Nucleus accumbens (tissue), 56 donors: Measurements from ENCODE around the gene NFATC4.

Experiments used
- DNase-seq, 56 donors: peaks; one replicate each; lab custom pipeline; 2025; lab: John Stamatoyannopoulos, UW

The NFATC4 gene

GRCh38 chr14:24367514-24368211 lies at the start of gene NFATC4:
TSS of gene NFATC4 (plus strand) at chr14:24368184. CDS start at chr14:24368341, 157 bp downstream.
- peak in 27 of 56 donors; percentile 6 to 61 (median 30) for DNase-seq

DNA sequence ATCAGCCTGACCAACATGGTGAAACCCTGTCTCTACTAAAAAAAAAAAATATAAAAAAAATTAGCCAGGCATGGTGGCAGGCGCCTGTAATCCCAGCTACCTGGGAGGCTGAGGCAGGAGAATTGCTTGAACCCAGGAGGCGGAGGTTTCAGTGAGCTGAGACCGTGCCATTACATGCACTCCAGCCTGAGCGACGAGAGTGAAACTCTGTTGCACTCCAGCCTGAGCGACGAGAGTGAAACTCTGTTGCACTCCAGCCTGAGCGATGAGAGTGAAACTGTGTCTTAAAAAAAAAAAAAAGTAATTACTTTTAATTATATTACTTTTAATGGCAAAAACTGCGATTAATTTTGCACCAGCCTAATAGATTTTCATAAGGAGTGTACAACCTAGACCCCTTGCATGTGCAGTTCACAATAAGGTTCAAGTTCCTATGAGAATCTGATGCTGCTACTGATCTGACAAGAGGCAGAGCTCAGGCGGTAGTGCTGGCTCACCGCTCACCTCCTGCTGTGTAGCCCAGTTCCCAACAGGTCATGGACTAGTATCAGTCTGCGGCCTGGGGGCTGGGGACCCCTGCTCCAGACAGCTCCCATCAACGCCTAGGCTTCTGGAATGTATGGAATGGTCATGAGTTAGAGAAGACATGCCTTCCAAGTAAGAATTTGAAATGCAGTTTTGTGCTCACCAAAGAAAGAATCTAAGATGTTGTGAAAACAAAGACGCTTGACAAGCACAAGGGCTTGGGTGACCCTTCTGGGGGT lies 46.6 kb upstream of the NFATC4 start:
- no peak for DNase-seq

DNA sequence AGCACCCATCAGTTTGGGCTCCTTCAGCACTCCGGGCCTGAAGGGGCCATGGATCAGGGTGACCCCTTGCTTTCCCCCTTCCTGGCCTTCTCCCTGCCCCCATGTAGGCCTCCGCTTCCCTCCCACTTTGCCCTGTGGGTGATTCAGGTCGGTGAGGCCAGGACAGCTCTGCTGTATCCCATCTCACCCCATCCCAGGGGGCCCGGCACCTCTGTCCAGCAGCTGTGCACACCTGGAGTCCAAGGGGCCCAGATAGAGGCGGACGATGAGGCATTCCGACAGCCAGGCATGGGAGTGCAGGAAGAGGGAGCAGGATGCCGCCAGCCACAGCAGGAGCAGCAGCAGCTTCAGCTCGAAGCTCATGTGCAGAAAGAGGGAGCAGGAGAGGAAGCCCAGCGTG lies 45.3 kb upstream of the NFATC4 start:
- no peak for DNase-seq

- no peak for DNase-seq
Observed at GRCh38 chr14:24323341-24323740, 44.6 kb upstream of the NFATC4 start.

- no peak for DNase-seq
Observed at GRCh38 chr14:24324024-24324423, 44.0 kb upstream of the NFATC4 start.

DNA sequence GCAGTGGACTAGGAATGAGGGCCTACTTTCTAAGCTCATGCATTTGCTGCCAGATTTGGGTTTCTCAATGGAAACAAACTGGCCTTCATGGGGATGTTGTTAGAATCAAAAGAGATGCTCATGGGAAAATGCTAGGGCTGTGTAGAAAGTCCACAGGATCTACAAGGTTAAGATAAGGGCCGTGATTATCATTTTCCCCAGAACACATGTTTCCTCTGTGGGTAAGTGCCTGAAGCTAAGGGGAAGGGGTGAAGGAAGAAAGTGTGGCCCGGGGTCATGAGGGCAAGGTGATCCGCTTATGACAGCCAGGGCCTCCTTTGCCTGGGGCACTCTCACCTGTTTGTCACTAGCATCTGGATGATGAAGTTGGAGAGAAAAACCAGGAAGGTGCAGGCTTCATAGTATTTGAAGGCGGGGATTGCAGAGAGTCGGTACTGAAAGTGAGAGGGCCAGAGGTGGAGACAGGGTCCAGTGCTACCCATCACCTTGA lies 42.9 kb upstream of the NFATC4 start:
- DNase-seq: no peak

DNA sequence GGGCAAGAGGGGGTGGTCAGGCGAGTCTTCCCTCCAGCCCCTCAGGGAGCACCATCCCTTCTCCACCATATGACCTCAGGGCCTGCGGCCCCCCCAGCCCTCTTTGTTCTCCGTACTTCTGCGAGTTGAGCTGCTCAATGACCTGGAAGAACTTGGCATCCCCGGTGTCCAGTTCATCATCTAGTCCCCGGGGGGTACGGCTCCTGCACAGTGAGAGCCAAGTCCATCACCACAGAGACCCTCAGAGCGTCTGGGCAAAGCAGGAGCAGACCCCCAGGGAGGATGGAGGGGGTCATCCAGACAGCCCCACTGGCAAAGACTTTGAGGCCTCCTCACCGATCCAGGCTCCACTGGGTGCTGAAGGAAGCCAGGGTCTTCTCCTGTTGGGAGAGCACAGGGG lies 42.0 kb upstream of the NFATC4 start:
- no peak for DNase-seq

DNA sequence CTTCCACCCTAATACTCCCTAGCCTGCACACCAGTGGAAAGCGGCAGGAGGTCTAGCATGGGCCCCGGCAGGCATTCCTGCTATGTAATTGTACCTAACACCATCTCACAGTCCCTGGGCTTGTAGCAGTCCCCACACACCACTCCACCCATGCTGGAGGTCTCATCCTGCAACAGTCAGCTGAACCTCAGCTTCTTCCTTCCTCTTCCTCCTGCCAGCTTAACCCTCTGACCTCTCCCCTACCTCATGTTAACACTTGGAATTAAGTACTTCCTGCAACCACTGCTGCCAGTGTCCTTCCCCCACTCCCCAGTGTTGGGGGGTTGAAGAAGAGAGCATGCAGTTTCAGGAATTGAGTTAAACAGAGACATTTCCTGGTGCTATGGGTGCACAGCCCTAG lies 40.7 kb upstream of the NFATC4 start:
- DNase-seq: no peak

DNA sequence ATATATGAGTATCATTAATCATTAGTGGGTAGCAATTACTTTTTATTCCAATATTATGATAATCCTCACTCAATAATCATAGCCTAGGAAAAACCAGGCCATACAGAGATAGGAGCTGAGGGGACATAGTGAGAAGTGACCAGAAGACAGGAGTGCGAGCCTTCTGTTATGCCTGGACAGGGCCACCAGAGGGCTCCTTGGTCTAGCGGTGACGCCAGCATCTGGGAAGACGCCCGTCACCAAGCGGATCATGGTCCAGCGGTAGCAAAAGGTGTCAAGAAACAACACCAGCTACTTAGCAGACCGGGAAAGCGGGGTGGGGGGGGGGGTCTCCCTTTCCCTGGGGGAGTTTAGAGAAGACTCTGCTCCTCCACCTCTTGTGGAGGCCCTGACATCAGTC lies 40.1 kb upstream of the NFATC4 start:
- DNase-seq: peak in 14 of 56 donors; percentile 13 to 57 (median 26)

DNA sequence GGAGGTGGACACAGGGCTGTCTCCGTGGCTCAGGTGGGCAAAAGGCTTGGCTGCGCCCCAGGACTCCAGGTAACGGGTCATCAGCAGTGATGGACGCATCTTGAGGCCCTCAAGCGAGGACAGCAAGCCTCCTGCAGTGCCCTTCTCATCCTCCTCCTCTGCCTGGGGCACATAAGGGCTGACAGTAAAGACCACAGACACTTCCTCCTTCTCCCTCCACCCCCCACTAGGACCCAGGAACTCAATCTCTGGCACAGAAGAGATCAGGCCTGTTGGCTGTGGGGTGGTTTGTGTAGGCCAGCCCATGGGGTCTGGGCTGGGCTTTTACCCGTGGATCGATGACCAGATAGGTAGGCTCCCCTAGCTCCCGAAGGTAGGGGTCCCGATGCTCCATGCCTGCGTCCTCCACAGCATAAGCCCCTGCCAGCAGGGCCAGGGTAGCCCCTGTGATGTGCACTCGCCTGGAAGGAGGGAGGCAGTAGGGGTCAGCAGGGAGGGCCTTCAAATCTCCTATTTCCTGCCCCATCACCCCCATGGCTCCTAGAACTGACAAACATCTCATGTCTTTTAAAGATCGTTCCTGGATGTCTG lies 38.8 kb upstream of the NFATC4 start:
- no peak for DNase-seq

GRCh38 chr14:24329736-24330135 lies 38.2 kb upstream of the NFATC4 start:
- no peak for DNase-seq

- no peak for DNase-seq
Observed at GRCh38 chr14:24330973-24331674, 36.9 kb upstream of the NFATC4 start.

DNA sequence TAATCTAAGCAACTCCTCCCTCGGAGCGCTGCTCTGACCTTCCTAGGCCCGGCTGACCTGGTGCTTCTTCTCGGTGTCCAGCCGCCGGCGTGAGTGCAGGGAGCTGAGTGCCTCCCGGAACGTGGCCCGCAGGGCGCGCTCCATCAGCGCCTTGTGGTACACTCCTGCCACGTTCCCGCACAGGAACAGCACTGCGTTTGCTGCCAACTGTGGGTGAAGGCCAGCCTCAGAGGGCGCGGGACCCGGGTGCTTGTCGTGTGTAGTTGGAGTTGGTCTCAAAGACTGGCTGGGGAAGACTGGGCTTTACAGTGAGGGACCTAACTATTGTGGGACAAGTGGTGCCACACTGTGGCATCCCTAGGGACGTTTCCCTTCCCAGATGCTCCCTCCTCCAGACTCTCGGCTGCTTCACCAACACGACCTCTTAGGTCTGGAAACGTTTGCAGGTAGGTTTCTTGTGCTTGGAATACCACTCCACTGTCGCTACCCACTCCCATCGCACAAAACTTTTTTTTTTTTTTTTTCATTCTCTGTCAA lies 36.2 kb upstream of the NFATC4 start:
- no peak for DNase-seq

GRCh38 chr14:24332268-24332993 lies 35.6 kb upstream of the NFATC4 start:
- peak in 31 of 56 donors; percentile 5 to 77 (median 33) for DNase-seq

DNA sequence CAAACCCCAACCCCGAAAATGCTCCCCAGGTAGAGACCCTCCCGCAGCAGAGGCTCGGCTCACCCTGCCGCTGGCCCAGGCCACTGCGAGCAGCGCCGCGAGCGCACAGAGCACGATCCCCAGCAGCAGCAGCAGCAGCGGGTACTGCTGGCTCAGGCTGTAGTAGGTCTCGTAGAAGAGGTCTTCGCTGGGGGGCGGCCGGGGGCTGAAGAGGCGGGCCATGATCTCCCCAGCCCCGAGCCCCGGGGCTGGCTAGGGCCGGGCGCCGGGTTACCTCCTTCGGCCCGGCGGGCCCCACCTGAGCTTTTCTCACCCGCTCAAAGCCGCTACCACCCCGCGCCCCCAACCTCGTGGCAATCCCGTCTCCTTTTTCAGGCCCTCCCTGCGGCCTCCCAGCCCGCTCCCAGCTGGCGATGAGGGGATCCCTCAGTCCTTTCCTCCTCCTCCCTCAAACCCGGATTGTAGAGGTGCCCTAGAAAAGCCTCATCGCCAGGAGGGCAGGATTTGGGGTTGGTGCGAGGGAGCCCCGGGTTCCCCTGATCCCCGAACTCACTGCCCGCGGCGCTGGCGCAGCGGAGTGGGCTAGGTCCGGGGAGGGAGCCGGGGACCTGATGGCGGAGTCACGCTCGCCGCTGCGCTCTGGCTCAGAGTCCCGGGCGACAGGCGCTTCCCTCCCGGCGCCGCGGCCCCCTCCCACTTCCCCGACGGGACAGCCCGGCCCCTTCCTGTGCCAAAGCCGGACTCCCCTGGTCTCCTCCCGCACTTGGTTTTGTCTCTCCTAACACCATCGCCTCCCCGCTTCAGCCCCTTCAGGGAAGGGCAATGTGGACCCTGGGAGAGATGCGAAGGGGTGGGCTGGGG lies 33.3 kb upstream of the NFATC4 start, which contains the start of gene ADCY4:
ADCY4 (minus strand) TSS at position 641 of the 861 bp plus-strand sequence; CDS start at position 222, 419 bp downstream.
- no peak for DNase-seq

DNA sequence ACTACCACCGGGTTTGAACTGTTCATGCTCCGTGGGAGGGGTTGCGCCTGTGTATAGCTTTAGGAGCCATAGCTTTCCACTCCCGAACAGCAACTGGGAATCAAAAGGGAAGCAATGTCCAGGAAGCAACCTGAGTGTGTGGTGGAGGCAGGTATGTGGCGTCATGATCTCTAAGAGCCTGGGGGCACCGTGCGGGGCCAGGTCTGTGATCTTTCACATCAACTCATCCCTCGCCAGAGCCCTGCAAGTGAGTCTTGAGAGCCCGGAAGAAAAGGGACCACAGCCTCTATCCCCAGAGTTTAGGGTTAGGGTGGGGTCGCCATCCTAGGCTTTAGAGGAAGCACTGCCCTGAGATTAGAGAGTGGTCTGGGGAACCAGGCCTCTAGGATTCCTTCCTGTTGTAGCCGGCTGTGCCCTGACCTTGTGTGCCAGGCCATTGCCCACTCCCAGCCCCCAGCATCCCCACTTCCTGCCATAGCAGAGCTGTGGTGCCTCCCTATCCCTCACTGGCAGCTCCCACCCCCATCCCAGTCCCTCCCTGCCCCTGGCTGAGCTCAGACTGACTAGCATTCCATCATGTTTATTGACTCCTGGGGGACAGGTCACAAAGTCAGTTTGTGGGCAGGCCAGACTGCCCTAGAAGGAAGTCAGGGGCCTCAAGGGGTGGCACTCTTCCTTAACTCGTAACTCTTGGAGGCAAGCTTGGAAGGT lies 32.4 kb upstream of the NFATC4 start:
- DNase-seq: no peak

GRCh38 chr14:24337144-24337823 lies 30.7 kb upstream of the NFATC4 start:
- DNase-seq: no peak

- DNase-seq: no peak
Observed at GRCh38 chr14:24337824-24338175, 30.2 kb upstream of the NFATC4 start.
